ENCODE measurements around the gene PLCG2.

PLCG2 gene

DNA sequence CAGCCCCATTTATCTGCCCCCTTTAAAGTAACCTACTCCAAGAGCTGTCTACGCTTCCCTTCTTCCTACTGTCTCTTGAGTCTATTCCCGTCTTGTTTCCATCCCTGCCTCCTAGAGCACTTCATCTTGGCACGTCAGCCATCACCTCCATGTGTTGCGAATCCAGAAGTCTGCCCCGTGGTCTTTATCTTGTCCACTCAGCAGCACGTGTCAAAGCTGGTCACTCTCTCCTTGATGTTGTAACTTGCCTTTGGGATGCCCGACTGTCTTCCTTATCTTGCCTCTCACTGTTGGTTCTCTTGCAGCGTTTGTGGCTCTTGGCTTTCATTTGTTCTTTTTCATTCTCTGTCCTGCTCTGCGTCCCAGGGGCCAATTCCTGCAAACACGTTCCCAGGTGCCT lies 99.4 kb downstream of the PLCG2 start:
- no peak for DNase-seq (ENCODE audit: low read depth)

DNA sequence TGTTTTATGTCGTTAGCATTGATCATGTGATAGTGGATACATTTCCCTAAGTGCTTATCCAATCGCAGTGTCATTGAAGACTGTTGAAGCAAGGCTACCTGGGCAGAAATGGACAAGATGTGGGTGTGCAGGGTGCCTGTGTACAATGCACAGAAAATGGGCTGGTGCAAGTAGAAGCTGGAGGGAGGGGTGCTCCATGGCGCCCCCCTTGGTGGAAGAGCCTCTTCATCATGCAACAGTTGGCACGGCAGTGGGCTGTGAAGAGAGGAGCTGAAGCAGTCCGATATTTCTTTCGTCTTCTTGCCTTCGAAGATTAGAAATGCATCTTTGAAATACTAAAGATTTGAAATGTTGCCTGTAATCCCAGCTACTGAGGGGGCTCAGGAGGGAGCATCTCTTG lies 100.5 kb downstream of the PLCG2 start:
- no peak for DNase-seq (ENCODE audit: low read depth)

DNA sequence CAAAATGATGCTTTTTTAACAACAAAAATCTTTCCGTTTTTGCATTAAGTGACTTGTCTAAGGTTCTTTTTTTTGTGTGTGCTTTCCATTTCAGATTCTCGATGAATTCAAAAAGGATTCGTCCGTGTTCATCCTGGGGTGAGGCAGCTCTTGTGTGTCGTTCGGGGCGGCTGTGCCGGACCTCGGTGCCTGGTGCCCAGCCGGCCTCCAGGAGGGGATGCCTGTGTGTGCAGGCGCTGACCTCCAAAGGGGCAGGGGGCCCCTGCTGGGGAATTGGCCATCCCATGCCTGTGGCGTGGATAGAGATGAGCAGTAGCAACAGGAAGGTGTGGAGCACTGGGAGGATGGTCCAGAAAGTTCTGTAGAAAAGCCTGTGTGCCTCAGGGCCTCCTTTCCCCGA lies 101.7 kb downstream of the PLCG2 start:
- DNase-seq (ENCODE audit: low read depth), result no peak

DNA sequence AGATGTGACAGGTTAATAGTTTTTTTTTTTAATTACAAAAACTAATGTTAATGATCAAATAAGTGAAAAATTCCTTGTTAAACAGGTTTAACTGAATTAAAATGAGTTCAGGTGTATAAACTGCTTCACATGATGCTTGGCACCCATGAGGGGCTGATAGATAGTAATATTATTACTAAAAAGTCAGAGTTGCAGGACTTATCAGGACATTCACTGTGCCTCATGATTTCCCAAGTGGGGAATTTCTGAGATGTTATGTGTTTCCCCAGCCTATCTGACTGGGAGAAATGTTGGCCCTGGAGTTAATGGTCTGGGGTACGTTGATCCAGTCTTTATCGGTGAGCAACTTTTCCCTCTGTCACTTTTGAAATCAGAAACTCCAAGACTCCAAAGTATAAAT lies 102.1 kb downstream of the PLCG2 start:
- DNase-seq (ENCODE audit: low read depth), result no peak

DNA sequence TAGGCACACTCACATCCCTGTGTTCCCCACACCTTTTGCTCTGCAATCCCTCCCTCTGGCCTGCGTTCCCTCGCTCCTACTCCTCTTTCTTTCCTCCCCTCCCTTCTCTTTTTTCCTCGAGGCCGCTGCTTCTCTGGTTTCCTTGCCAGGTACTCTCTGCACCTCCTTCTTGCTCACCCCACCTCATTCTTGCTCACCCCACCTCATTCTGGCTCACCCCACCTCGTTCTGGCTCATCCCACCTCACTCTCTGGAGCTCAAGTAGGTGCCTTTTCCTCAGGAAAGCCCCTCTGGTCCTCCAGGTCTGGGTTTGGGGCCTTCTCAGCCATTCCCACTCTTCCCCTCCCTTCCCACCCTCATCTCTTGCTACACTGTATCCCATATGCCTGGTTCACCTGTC lies 103.5 kb downstream of the PLCG2 start:
- no peak for DNase-seq (ENCODE audit: low read depth)

DNA sequence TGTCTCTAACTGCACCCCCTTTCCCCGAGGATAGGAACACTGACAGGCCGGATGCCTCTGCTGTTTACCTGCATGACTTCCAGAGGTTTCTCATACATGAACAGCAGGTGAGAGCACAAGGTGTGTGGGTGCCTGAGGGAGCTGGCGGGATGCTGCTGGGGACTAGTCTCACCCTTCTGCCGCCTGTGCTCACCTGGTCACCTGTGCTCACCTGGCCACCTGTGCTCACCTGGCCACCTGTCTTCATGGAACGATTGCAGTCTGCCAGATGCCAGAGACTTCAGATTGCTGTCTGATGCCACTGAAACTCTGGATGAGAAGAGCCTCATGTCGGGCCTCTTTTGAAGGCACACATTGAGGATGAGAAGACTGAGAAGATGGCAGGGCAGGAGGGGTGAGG lies 104.1 kb downstream of the PLCG2 start:
- no peak for DNase-seq (ENCODE audit: low read depth)

DNA sequence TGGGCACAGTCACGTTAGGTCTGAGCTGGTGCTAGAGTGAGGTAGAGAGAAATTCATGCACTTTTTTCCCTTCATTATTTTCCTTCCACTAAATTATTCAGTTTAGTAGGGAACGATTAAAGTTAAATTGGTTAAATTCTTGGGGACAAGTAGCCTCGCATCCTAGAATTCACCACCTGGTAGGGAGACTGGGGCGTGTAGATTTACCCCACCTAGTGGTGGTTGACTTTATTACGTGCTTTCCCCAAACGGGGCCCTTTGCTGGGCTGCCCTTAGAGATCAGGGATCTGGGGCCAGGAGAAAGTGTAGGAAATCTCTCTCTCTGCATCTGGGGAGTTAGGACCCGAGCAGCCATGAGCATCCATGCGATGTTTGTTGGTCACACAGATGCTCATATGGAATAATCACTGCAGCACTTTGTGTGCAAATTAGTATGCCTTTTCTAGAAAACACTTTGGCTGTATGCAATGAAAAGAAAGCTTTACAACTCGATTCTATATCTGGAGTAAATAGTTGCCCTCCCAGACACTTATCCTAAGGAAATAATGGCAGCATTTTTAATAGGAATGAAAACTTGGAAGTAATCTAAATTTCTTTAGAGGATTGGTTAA lies 107.0 kb downstream of the PLCG2 start:
- DNase-seq (ENCODE audit: low read depth), result no peak

DNA sequence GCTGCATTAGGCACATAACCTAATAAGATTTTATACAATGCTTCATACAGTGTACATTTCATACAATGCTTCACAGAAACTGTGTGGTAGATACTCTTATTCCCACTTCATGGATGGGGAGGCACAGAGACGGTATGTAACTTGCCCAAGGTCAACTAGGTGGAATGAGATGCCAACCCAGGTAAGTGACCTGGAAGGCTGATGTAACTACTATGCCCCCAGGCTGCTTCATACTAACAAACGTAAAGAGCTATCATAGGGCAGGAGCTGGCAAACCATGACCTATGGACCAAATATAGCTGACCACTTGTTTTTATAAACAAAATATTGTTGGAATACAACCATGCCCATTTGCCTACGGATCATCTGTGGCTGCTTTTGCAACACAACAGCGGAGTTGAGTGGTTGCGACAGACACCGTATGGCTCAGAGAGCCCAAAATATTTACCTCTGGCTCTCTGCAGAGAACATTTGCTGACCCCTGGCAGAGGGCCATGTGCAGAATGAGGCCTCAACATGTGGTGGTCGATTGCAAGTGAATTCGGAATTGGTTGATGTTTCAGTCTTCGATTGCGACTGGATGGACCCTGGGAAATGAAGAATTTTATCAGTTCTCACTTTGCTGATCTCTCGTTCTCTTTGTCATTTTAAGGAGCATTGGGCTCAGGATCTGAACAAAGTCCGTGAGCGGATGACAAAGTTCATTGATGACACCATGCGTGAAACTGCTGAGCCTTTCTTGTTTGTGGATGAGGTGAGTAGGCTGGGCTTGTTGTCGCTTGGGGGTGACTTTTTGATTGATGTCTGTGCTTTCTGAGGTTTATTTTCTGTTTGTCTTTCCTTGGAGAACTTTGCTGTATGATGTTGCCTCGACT lies 109.7 kb downstream of the PLCG2 start:
- DNase-seq (ENCODE audit: low read depth), result no peak

DNA sequence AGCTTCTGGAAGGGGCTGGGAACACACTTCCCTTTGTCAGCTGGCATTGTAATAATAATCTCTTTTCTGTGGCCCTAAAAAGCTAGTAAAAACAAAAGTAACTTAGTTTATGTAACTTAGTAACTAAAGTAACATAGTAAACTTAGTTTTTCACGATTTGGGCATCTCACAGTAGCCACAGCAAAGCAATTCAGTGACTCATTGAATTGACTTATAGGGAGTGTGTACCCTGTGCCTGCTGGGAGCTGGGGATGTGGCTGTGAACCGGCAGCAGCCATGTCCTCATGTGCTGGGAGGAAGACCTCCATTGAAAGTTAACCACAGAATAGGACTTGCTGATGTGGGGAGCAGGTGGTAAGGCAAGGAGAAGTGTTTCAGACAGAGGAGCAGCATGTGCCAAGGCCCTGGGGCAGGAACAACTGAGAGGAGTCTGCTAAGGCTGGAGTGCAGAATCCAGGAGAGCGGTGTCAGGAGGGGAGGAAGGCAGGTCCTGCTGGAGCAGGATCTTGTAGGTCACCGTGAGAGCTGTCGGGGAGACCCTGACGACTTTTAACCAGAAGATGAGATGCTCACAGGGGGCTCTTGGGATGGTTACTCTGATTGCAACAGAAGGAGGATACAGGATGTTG lies 112.8 kb downstream of the PLCG2 start:
- no peak for DNase-seq (ENCODE audit: low read depth)

DNA sequence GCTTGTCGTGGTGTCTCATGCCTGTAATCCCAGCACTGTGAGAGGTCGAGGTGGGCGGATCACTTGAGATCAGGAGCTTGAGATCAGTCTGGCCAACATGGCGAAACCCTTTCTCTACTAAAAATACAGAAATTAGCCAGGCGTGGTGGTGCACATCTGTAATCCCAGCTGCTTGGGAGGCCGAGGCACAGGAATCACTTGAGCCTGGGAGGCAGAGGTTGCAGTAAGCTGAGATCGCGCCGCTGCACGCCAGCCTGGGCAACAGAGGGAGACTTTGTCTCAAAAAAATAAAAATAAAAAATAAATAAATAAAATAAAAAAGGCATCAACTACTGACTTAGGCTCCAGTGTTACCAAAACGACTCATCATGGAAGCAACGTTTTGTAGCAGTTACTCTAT lies 115.5 kb downstream of the PLCG2 start:
- no peak for DNase-seq (ENCODE audit: low read depth)

DNA sequence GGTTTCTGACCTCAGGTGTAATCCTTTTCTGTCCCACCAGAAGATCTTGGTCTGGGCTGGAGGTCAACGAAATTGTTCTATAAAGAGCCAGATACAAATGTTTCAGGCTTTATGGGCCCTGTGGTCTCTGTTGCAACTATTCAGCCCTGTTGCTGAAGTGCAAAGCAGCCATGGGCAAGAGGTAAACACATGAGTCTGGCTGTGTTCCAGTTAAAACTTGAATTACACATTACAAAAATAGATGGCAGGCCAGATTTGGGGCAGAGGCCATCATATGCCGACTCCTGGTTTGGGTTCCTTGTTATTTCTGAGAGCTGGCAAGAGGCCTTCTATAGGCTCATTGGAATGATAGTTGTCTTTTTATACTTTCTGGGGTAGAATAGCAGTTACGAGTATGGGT lies 117.8 kb downstream of the PLCG2 start:
- no peak for DNase-seq (ENCODE audit: low read depth)

DNA sequence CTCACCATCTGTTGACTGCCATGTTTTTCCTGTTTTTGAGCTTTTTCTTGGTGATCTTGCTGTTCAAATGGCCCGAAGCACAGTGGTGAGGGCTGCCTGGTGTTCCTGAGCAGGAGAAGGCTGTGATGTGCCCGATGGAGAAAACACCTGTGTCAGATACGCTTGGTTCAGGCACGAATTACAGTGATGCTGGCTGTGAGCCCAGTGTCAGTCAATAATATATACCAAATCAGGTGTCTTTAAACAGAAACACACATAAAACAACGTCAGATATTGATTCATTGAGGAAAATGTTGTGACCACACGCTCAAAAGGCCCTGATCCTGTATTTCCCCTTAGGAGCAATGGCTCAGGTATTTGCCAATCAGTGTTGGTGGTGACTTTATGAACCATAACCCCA lies 120.5 kb downstream of the PLCG2 start:
- no peak for DNase-seq (ENCODE audit: low read depth)

DNA sequence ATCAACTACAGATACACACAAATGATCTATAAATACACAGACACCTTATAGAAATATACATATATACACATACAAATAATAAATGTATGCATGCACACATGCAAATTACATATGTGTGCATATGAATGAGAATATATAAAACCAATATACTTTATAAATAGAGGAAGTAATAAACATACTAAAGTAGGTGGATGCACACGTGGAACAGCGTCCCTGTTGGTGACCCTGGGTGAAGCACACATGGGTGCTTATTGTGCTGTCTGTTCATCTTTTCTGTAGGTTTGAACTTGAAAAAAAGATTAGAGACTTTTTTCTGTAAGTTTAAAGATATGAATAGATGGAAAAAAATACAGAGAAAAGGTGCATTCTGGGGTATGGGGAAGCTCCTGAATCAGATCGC lies 120.9 kb downstream of the PLCG2 start:
- DNase-seq (ENCODE audit: low read depth), result no peak

DNA sequence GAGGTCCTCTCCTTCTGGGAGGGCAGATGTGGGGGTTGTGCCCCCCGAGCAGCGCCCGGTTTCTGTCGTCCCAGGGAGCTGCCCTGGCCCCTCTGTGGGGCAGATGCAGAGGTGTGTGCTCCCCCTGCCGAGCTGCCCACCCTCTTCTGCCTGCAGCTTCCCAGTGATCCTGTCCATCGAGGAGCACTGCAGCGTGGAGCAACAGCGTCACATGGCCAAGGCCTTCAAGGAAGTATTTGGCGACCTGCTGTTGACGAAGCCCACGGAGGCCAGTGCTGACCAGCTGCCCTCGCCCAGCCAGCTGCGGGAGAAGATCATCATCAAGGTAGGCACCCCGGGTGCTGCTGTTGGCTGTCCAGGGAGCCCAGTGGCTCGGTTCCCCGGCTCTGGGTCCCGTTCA lies 121.4 kb downstream of the PLCG2 start:
- no peak for DNase-seq (ENCODE audit: low read depth)

DNA sequence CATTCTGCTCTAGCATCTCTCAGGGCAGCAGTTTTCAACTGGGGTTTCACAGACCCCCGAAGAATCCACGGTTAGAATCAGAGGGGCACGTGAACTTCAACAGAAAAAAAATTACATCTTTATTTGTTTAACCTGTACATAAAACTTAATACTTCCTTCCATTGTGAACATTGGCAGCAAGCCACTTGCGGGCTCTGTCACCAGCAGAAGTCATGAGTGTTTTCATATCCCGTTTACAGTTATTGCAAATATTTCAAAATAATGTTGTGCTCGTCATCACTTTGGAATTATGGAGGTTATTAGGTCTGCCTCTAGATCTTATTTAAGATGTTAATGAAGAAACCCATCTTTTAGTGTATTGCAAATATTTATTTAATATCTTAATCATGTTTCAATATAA lies 122.4 kb downstream of the PLCG2 start:
- DNase-seq (ENCODE audit: low read depth), result no peak

DNA sequence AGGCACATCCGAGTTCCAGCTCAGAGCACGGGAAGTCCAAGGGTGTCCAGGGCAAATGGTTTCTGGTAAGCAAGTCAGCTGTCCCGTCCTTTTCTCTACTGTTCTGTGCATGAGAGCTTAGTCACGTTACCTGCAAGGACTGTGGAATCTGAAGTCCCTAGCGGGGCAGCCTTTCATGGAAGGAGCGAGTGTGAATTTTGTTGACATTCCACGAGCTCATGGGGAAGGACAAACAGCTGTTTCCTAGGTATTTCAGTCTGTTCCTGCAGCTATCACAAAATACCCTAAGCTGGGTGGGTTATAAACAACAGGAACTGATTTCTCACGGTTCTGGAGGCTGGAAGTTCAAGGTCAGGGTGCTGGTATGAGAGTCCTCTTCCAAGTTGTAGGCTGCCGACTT lies 122.9 kb downstream of the PLCG2 start:
- DNase-seq (ENCODE audit: low read depth), result no peak

DNA sequence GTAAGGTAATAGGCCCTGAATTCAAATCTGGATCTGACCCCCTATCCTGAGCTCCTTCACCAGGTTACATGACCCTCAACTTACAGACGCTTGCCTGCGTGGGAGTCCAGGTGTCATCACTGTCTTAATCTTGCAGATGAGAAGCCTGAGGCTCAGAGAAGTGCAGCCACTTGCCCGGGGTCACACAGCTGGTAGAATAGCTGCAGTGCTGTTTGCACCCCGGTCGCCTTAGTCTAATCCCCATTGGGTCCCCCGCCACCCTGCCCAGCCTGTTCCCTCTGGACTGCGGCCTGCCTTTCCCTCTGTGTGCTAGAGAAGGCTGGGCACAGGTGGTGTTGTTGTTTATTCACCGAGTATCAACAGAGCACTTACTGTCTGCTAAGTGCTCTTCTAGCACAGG lies 125.2 kb downstream of the PLCG2 start:
- DNase-seq (ENCODE audit: low read depth), result no peak

DNA sequence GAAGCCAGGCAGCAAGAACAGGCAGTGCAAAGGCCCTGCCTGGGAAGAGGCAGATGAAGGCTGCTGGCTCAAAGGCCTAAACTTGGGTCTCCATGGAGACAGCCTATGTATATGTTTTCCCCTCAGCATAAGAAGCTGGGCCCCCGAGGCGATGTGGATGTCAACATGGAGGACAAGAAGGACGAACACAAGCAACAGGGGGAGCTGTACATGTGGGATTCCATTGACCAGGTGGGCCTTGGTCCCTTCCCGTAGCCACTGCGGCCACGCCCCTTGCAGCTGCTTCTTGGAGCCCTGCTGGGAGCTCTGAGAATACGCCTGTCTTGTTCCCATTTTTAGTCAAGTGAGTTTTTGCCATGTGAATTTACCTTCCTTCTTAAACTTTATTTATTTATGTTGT lies 126.2 kb downstream of the PLCG2 start:
- DNase-seq (ENCODE audit: low read depth), result no peak

DNA sequence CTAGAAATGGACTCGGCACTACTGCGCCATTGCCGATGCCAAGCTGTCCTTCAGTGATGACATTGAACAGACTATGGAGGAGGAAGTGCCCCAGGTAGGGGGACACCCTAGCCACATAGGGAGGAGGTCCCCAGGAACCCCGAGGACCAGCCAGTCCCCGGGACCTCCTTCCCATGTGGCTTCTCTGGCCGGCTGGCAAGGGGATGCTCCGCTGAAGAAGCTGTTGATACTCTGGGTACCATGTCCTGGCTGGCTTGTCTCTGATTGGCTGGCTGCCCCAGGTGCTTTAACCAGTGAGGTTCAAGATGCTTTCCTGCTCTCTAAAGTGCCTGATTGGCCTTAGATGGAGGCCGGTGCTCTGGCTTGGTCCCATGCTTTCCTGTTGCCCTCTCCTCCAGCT lies 128.6 kb downstream of the PLCG2 start:
- DNase-seq (ENCODE audit: low read depth), result no peak

DNA sequence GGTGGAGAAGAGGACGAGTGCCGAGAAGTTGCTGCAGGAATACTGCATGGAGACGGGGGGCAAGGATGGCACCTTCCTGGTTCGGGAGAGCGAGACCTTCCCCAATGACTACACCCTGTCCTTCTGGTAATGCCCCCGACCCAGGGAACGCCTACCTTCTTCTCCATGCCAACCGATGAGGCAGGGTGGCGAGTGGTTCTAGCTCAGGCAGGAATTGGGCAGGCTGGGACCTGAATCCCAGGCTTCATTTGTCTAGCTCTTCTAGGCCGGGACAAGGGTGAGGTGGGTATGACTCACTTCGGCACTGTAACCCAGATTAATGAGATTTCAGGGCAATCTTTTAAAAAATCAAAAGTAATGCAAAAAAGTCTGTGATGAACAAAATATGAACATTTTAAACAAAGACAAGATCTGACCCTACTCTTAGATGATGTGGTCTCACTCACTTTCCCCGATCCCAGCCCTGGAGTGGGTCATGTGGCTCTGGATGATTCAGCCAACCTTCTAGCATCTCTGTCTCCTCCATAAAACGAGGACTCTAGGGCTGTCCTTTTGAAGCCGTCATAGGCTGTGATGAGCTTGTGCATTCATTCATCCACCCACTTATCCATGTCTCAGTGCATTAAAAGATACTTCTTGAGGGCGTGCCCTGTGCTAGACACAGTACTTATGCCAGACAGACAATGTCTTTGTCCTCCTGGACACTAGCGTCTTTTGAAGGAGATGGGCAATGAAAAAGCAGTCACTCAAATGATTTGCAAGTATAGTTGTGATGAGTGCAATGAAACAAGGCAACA lies 129.6 kb downstream of the PLCG2 start:
- no peak for DNase-seq (ENCODE audit: low read depth)

DNA sequence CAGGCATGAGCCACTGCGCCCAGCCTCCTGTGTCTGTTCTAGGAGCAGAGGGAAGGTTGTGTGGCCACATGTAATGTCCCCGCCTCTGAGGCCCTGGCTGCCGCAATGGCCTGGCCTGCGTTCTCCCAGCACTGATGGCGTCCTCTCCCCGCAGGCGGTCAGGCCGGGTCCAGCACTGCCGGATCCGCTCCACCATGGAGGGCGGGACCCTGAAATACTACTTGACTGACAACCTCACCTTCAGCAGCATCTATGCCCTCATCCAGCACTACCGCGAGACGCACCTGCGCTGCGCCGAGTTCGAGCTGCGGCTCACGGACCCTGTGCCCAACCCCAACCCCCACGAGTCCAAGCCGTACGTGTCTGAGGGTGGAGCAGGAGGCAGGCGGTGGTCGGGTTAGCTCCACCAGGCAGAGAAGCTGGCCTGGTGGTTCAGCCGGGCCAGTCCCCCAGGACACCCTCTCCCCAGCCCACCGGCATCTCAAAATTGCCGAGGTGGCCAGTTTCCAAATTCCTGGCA lies 131.3 kb downstream of the PLCG2 start:
- no peak for DNase-seq (ENCODE audit: low read depth)

DNA sequence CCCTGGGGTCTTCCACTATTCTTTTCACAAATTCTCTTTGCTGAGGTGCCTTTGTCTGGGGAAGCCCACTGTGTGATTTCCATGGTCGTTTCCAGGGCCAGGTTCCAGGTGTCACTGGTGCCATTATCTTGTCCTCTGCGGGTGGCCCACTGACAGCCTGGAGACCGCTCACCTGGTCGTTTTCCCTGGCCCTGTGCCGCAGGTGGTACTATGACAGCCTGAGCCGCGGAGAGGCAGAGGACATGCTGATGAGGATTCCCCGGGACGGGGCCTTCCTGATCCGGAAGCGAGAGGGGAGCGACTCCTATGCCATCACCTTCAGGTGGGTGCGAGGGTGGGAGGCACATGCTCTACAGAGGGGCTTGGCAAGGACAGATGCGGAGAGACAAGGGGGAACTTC lies 133.3 kb downstream of the PLCG2 start:
- DNase-seq (ENCODE audit: low read depth), result no peak

Measured in stimulated activated CD8-positive, alpha-beta memory T cell treated with anti-CD3 and anti-CD28 coated beads, Interleukin-12 subunit alpha, Interleukin-12 subunit beta, amount 100 ng/mL, for 4 hours (primary cell).